Skeletal muscle satellite cell (primary cell): ENCODE data around the gene TTC7B.

ENCODE experiments used
- H3K27me3 ChIP-seq: 2 replicates; pipeline ENCODE4 v1.7.0; 2013; ENCODE audit warnings: low read length; ENCODE audit not compliant: control insufficient read depth, insufficient read depth
- H3K36me3 ChIP-seq: 2 replicates; pipeline ENCODE4 v1.7.0; 2013; ENCODE audit warnings: mild to moderate bottlenecking, control low read depth, low read length; ENCODE audit not compliant: insufficient read depth
- H3K4me1 ChIP-seq: 2 replicates; pipeline ENCODE4 v1.7.0; 2013; ENCODE audit warnings: low read length; ENCODE audit not compliant: control insufficient read depth, insufficient read depth
- H3K4me2 ChIP-seq: 2 replicates; pipeline ENCODE4 v1.7.0; 2013; ENCODE audit warnings: mild to moderate bottlenecking, low read length
- H3K4me3 ChIP-seq: 2 replicates; pipeline ENCODE4 v1.7.0; 2013; ENCODE audit warnings: low read length
- H3K9ac ChIP-seq: 2 replicates; pipeline ENCODE4 v1.7.0; 2013; ENCODE audit warnings: mild to moderate bottlenecking, low read depth, low read length, moderate library complexity
- H3K9me3 ChIP-seq: replicated peaks from 2 replicates; pipeline ENCODE4 v1.7.0; 2013; ENCODE audit warnings: mild to moderate bottlenecking, control low read depth, low read length

Gene TTC7B

DNA sequence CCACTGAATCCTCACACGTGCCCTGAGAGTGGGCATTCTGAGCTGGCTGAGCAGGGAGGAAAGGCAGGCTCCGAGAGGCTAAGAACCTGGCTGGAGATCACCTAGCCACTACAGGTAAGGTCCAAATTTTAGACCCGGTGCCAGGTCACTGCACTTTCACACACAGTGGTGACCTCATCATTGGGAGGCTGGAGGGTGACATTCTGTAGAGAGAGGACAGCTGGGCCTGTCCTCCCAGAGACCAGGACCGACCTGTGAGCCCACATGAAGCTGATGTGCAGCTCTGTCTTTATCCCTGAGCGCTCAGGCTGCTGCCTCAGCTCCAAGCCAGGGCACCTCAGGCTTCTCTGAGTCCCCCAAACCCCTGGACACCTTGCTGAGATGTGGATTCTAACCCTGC, 4.1 kb downstream of the TTC7B start:
- H3K36me3 ChIP-seq, result no peaks in the 10 kb centered on the region
- H3K9me3 ChIP-seq, result no peaks in the 10 kb centered on the region
- peaks cover 26% of the 10 kb centered on the region for H3K4me1 ChIP-seq
- H3K27me3 ChIP-seq, result no peaks in the 10 kb centered on the region
- H3K9ac ChIP-seq, result no peak overlapping the region
- no peak overlapping the region for H3K4me2 ChIP-seq
- no peak overlapping the region for H3K4me3 ChIP-seq

GRCh38 chr14:90811641-90812040, 4.6 kb downstream of the TTC7B start:
- Histone ChIP-seq H3K4me1 (peaks cover 26% of the 10 kb centered on the region), H3K9me3 (no peaks in the 10 kb centered on the region), H3K9ac (no peak overlapping the region), H3K27me3 (no peaks in the 10 kb centered on the region), H3K4me3 (no peak overlapping the region), H3K36me3 (no peaks in the 10 kb centered on the region), H3K4me2 (no peak overlapping the region)

DNA sequence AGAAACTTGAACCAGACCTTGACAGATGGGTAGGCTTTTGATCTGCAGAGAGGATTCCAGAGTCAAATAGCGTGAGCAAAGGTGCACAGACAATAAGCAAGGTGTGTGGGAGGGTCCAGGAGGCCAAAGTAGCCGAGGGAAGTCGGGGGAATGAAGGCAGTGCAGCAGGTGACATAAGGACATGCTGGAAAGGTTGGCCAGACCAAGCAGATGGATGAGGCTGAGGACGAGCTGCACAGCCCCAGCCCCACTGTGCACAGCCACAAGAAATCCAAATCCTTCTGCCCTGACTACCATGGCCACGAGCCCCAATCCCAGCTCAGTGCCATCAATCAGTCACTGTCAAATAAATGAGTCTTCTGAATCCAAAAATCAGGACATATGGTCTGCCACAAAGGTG, 5.4 kb downstream of the TTC7B start:
- Histone ChIP-seq H3K9ac (no peak overlapping the region), H3K9me3 (no peaks in the 10 kb centered on the region), H3K4me3 (no peak overlapping the region), H3K27me3 (no peaks in the 10 kb centered on the region), H3K4me2 (no peak overlapping the region), H3K36me3 (no peaks in the 10 kb centered on the region), H3K4me1 (peaks cover 26% of the 10 kb centered on the region)

GRCh38 chr14:90809530-90810312, 6.5 kb downstream of the TTC7B start:
- Histone ChIP-seq H3K4me3 (no peak overlapping the region), H3K27me3 (no peaks in the 10 kb centered on the region), H3K4me2 (no peak overlapping the region), H3K36me3 (no peaks in the 10 kb centered on the region), H3K9ac (no peak overlapping the region), H3K9me3 (no peaks in the 10 kb centered on the region), H3K4me1 (peaks cover 18% of the 10 kb centered on the region)

DNA sequence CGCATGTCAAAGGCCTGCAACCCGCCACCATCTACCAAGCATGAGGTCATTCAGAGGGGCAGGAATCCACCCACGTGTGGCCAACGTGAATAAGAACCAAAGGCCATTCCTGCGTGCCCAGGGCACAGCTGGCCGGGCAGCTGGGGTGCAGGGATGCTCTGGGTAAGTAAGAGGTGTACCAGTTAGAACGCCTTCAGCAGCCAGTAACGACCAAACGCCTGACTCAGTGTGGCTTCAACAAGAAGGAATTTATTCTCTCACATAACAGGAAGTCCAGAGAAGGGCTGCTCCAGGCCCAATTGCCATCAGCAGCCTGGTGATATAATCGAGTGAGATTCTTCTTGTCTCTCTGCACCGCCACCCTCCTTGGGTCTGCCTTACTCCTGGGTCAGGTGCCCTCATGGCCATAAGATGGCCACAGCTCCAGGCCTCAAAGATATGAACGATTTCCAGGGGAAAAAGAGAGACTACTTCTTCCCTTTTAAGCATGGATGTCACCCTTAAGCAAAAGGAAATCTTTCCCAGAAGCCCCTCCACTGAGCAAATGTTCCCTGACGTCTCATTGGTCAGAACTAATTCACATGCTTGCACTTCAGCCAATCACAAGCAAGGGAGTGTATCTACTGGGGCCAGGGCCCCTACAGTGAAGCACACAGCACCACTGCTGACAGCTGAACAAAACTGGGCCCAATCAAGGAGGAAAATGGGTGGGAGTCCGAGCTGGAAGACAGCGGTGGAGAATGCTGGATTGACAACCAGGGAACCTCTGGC, 7.3 kb downstream of the TTC7B start:
- no peak overlapping the region for H3K9ac ChIP-seq
- H3K27me3 ChIP-seq, result no peaks in the 10 kb centered on the region
- peaks cover 16% of the 10 kb centered on the region for H3K4me1 ChIP-seq
- no peaks in the 10 kb centered on the region for H3K36me3 ChIP-seq
- H3K9me3 ChIP-seq, result no peaks in the 10 kb centered on the region
- no peak overlapping the region for H3K4me2 ChIP-seq
- no peak overlapping the region for H3K4me3 ChIP-seq

DNA sequence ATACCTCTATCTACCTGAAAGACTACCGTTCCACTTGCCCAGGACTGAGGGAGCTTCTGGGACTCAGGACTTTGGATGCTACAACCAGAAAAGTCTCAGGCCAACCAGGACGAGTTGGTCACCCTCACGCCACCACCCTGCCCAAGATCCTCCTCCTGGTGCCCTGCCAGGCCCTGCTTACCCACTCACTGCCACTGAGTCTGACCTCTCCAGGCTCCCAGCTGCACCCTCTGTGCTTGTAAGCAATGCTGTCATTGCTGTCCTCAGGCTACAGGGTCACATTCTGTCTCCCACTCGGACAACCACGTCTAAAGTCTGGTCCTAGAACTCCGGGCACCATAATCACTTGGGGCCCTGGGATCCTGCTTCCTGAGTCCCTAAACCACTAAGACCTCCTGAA, 9.2 kb downstream of the TTC7B start:
- H3K4me2 ChIP-seq, result no peak overlapping the region

DNA sequence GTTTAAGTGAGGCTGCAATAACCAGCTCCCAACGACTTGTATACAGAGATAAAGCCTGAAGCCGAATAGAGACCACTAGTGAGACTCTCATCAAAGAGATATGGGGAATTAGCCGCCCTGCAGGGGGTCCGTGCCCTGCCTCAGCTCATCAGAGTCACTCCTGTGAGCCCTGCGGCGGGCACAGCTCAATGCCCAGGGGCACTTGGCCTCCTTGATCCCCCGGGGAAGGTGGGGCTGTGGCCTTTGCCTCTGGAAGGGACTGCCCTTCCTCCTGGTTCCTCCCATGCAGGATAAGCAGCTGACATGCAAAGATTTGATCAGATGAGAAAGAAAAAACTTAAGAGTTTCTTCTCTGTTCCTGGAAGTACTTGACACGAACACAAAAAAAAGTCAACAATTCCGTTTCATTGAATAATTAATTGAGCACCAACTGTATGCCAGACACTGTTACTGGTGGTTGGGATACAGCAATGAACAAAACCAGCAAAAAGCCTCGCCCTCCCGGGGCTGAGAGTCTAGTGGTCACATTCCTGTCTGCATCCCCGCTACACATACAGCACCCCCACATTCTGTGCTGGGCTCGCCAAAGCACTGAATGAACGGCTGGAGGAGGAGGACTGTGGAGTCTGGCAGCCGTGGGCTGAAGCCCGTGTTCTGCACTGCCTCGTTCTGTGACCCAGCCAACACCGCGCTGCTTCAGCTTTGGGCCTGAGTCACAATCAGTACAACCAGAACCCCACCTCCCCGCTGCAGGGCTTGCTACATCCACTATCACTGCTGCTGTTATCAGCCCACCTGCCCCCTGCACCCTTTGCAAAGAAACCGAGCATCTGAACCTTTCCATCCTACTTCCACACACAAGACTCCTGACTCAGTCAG, 10.3 kb downstream of the TTC7B start:
- Histone ChIP-seq H3K4me1 (peaks cover 16% of the 10 kb centered on the region), H3K9ac (no peak overlapping the region), H3K4me2 (no peak overlapping the region), H3K4me3 (no peak overlapping the region), H3K9me3 (no peaks in the 10 kb centered on the region), H3K27me3 (no peaks in the 10 kb centered on the region), H3K36me3 (no peaks in the 10 kb centered on the region)

More for the DNA sequence above, 9.2 kb downstream of the TTC7B start:
- Histone ChIP-seq H3K4me3 (no peak overlapping the region), H3K27me3 (no peaks in the 10 kb centered on the region), H3K4me1 (peaks cover 16% of the 10 kb centered on the region), H3K9me3 (no peaks in the 10 kb centered on the region), H3K9ac (no peak overlapping the region), H3K36me3 (no peaks in the 10 kb centered on the region)

DNA sequence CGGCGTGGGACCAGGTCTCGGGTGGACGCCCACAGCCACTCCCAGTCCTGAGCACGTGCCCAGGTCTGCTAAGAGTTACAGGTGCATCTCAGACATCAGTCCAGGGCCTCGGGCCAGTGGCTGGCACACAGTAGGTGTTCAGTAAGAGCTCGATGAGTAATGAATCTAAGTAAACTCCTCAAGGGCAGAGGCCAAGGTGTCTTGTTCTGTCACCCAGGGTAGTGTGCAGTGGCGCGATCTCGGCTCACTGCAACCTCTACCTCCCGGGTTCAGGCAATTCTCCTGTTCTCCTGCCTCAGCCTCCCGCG, 11.2 kb downstream of the TTC7B start:
- Histone ChIP-seq H3K27me3 (no peaks in the 10 kb centered on the region), H3K4me3 (no peak overlapping the region), H3K4me2 (no peak overlapping the region), H3K9me3 (no peaks in the 10 kb centered on the region), H3K36me3 (no peaks in the 10 kb centered on the region), H3K4me1 (peaks cover 16% of the 10 kb centered on the region), H3K9ac (no peak overlapping the region)

GRCh38 chr14:90804292-90805083, 11.7 kb downstream of the TTC7B start:
- Histone ChIP-seq H3K9me3 (no peaks in the 10 kb centered on the region), H3K4me3 (no peak overlapping the region), H3K36me3 (no peaks in the 10 kb centered on the region), H3K9ac (no peak overlapping the region), H3K4me2 (no peak overlapping the region), H3K4me1 (peaks cover 16% of the 10 kb centered on the region), H3K27me3 (no peaks in the 10 kb centered on the region)

GRCh38 chr14:90803249-90803648, 13.0 kb downstream of the TTC7B start:
- Histone ChIP-seq H3K27me3 (no peaks in the 10 kb centered on the region), H3K4me2 (no peak overlapping the region), H3K4me1 (peaks cover 5% of the 10 kb centered on the region), H3K4me3 (no peak overlapping the region), H3K9ac (no peak overlapping the region), H3K9me3 (no peaks in the 10 kb centered on the region), H3K36me3 (no peaks in the 10 kb centered on the region)

- Histone ChIP-seq H3K4me2 (no peak overlapping the region), H3K4me1 (peaks cover 16% of the 10 kb centered on the region), H3K9ac (no peak overlapping the region), H3K9me3 (no peaks in the 10 kb centered on the region), H3K4me3 (no peak overlapping the region), H3K27me3 (no peaks in the 10 kb centered on the region), H3K36me3 (no peaks in the 10 kb centered on the region)
Observed at GRCh38 chr14:90799420-90799819, 16.8 kb downstream of the TTC7B start.
